HG02981 (cell line): ENCODE measurements around the gene AP1B1.

Experiments used
- ATAC-seq: cut with Tn5 transposase; IDR thresholded peaks from one replicate; pipeline ENCODE4 v1.9.1; 2021; ENCODE audit warnings: mild to moderate bottlenecking, moderate library complexity; ENCODE audit not compliant: unreplicated experiment

AP1B1 gene

DNA sequence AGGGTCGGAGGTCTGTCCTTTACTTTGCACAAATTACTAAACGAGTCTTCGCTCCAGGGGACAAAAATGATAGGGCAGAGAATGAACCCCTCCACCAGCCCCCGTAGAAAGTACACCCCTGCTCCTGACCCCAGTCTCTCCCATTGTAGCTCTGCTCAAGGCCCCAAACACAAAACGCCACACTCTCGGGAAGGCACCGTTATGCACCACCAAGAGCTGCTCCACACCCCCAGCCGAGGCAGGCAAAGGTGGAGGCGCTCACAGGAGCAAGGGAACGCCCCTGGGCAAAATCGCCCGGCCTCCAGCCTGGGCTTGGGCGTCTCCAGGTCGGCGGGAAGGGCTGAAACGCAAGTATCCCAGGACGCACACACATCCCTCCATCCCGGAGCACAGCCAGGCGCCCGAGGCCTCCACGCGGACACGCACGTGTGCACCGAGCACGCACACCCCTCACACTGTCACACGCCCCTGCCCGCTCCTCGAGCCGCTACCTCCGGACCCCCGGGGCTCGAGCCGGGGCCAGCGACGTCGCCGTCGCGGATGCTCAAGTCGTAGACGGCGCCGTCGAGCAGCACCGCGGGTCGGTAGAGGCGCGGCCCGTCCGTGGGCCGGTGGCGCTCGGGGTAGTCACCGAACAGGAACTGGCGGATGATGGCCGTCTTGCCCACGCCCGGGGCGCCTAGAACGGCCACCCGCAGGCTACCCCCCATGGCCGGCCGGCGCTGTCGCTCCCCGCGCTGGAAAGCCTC is 73.7 kb downstream of the AP1B1 start:
- ATAC-seq = no peak

GRCh38 chr22:29313576-29314466 is 74.5 kb downstream of the AP1B1 start:
- no peak for ATAC-seq

GRCh38 chr22:29313126-29313575 is 75.2 kb downstream of the AP1B1 start:
- no peak for ATAC-seq

GRCh38 chr22:29312218-29313125 is 75.9 kb downstream of the AP1B1 start:
- ATAC-seq = no peak

DNA sequence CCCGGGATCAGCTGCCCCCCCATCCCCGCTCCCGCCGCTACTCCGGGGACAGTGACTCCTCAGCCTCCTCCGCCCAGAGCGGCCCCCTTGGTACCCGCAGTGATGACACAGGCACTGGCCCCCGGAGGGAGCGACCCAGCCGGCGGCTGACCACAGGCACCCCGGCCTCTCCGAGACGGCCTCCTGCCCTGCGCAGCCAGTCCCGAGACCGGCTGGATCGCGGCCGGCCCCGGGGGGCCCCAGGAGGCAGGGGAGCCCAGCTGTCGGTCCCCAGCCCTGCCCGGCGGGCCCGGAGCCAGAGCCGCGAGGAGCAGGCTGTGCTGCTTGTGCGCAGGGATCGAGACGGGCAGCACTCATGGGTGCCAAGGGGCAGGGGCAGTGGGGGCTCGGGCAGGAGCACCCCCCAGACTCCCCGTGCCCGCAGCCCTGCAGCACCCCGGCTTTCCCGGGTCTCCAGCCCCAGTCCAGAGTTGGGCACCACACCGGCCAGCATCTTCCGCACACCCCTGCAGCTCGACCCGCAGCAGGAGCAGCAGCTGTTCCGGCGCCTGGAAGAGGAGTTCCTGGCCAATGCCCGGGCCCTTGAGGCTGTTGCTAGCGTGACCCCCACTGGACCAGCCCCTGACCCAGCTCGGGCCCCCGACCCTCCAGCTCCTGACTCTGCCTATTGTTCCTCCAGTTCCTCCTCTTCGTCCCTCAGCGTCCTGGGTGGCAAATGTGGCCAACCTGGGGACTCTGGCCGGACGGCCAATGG is 76.7 kb downstream of the AP1B1 start:
- no peak for ATAC-seq

DNA sequence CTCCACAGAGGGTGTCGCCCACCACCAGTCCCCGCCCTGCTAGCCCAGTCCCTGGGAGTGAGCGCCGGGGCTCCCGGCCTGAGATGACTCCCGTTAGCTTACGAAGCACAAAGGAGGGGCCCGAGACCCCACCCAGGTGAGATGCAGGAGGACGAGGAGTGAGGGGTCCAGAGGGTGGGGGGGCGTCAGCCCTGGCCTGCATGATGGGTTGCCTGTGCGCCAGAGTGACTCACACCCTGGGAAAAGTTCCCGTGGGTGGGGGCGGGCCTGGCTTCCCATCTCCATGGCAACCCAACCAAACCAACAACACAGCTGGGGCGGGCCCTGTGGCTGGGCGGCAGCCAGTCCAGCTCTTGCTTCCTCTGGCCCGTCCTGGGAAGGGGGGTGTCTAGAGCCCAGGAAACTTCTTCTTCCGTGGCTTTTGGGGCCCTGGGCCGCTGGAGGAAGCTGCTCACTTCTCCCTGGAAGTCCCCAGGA is 77.5 kb downstream of the AP1B1 start:
- ATAC-seq = no peak

DNA sequence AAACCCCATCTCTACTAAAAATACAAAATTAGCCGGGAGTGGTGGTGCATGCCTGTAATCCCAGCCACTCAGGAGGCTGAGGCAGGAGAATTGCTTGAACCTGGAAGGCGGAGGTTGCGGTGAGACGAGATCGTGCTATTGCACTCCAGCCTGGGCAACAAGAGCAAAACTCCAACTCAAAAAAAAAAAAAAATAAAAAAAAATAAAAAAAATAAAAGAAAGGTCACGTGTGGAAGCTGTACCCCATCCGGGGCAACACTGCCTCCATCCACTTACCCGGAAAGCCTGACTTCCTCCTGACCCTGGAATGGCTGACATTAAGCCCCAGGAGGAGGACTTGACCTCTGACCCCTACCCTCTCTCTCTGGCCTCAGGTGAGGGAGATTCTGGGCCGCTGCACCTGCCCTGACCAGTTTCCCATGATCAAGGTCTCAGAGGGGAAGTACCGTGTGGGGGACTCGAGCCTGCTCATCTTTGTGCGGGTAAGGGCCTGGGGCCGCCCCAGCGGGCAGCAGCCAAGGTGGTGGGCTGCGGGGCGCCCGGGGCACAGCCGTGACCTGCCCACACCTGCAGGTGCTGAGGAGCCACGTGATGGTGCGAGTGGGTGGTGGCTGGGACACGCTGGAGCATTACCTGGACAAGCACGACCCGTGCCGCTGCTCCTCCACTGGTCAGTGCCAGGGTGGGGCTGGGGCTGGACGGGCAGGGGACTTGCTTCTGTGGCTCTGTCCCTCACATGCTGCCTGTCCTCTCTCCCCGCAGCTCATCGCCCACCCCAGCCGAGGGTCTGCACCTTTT is 78.1 kb downstream of the AP1B1 start:
- no peak for ATAC-seq

- no peak for ATAC-seq
These were observed 78.9 kb downstream of the AP1B1 start for GRCh38 chr22:29309332-29310064.

DNA sequence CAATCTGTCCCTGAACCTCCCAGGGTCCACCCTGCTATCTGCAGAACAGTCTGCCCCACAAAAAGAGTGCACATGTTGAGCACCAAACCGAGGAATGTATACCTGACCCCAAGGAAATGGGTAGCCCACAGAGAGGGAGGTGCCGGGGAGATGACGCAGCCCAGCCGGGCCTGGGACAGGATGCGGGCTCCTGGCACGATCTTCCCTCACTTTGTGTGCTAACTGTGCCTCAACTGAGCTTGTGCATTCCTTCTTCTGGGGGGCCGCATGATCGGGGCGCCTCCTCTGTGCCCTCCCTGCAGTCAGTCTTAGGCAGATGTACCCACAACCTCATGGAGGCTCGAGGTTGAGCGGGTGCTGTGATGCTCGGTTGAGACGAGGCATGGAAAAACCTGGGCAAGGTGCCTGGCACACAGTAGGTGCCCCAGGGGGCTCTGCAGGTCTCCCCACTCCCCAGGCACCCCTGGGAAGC is 79.5 kb downstream of the AP1B1 start:
- ATAC-seq = no peak

- no peak for ATAC-seq
These were observed 80.1 kb downstream of the AP1B1 start for GRCh38 chr22:29308148-29308790.

DNA sequence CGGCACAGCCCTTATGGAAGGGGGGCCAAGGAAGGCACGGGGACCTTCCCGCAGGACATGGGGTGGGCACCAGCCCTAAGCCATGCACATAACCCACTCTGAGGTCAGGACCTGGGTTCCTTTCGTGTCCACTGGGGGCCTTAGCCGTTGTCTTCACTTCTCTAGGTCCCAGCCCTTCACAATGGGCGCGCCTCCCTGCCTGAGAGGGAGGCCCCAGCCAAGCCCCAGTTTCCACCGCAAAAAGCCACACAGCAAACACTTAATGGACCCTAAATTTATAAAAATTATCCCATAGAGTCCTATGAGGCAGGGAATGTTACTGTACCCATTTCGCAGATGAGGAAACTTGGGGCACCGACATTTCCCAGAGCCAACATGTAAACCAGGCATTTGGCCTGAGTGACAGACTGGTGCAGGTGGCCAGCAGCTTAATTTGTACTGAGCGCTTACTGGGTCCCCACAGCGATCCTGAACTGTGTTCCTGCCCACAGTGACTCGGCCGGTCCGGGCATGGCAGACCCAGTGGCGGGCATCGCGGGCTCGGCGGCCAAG is 80.7 kb downstream of the AP1B1 start:
- ATAC-seq = no peak

DNA sequence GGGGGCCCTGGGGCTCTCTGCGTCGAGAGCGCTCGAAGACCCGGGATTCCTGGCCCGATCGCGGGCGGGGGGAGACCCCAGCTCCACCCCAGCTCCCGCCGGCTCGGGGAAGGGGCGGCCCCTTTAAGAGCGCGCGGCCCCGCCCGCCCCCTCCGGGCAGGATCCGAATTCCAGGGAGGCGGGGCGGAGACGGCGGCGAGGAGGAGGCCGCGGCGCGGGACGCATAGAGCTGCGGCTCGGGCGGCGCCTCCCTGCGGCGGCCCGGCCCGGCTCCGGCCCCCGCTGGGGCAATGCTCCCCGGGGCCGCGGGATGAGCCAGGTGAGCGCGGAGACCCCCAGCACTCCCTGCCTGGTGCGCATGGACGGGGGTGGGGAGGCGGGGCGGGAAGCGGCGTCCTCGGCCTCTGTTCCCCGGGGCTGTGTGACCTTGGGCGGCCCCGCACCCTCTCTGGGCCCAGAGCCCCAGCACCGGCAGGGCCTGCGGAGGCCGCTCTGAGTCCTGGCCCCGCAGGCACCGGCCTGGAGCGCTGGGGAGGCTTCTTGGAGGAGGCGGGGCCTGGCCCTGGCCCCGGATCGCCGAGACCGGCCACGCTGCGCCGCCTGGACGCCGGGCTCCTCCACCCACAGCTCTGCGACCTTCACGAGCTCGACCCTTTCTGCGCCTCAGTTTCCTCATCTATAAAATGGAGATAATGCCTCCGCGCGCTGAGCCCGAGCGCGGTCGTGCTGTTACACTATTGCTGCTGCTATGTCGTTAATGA is 81.4 kb downstream of the AP1B1 start:
- ATAC-seq = no peak

- ATAC-seq = no peak
These were observed 82.1 kb downstream of the AP1B1 start, which contains the start of gene GAS2L1 for GRCh38 chr22:29306175-29306834. Gene GAS2L1 (plus strand): TSS chr22:29306650. CDS start chr22:29308106, 1,456 bp downstream.

- ATAC-seq = no peak
These were observed 82.6 kb downstream of the AP1B1 start for GRCh38 chr22:29305836-29306174.

- ATAC-seq = no peak
These were observed 85.5 kb downstream of the AP1B1 start for GRCh38 chr22:29302681-29303465.

GRCh38 chr22:29302402-29302680 is 86.0 kb downstream of the AP1B1 start:
- no peak for ATAC-seq
